Lung (tissue), 12 donors: ENCODE data around the gene MELK. TPM values are rescaled to one million over a fixed set of nuclear protein-coding genes. Genes with fewer than 3 reads are reported as not detected.

ENCODE experiments used
- ATAC-seq: fragments of 200-7000 bp; cut with Tn5 transposase; one replicate; pipeline ENCODE4 v1.9.1; 2020; ENCODE audit warnings: moderate number of reproducible peaks; ENCODE audit not compliant: insufficient read depth, low FRiP score
- DNase-seq, 3 donors: peaks; one replicate each; pipeline ENCODE4 v3.0.0-alpha.2; 2013 to 2017
- H3K27ac ChIP-seq, 2 donors: one replicate each; pipeline ENCODE4 v1.5.1; 2013; ENCODE audit warnings: mild to moderate bottlenecking in 2 of 2, moderate library complexity in 2 of 2, control low read depth in 1 of 2, inconsistent platforms in 1 of 2, low read depth in 1 of 2, low read length in 1 of 2
- H3K27me3 ChIP-seq, 3 donors: one replicate each; pipeline ENCODE4 v1.5.1; 2013; ENCODE audit warnings: low read length in 2 of 3; ENCODE audit not compliant: control insufficient read depth in 3 of 3, insufficient read depth in 3 of 3
- H3K36me3 ChIP-seq, 4 donors: one replicate each; pipeline ENCODE4 v1.5.1; 2013; ENCODE audit warnings: low read length in 4 of 4, mild to moderate bottlenecking in 1 of 4, moderate library complexity in 1 of 4; ENCODE audit not compliant: control insufficient read depth in 4 of 4, insufficient read depth in 4 of 4
- H3K4me1 ChIP-seq, 5 donors: one replicate each; pipeline ENCODE4 v1.5.1; 2013; ENCODE audit warnings: low read length in 5 of 5, mild to moderate bottlenecking in 2 of 5, moderate library complexity in 1 of 5; ENCODE audit not compliant: control insufficient read depth in 5 of 5, insufficient read depth in 5 of 5
- H3K4me3 ChIP-seq: one replicate; pipeline ENCODE4 v1.5.1; 2013; ENCODE audit warnings: mild to moderate bottlenecking, control low read depth, moderate library complexity
- H3K9ac ChIP-seq, 2 donors: one replicate each; pipeline ENCODE4 v1.5.1; 2013; ENCODE audit warnings: low read length in 2 of 2, control low read depth in 1 of 2; ENCODE audit not compliant: insufficient read depth in 1 of 2
- H3K9me3 ChIP-seq, 4 donors: one replicate each; pipeline ENCODE4 v1.5.1; 2013; ENCODE audit warnings: low read length in 3 of 4, mild to moderate bottlenecking in 1 of 4, moderate library complexity in 1 of 4; ENCODE audit not compliant: control insufficient read depth in 4 of 4, insufficient read depth in 3 of 4
- WGBS, 2 donors: extraction: QIAGEN DNeasy Blood & Tissue Kit; methylation state at CpG; one replicate each; pipeline ENCODE4 v1.1.7; 2013; 5-methylcytosine and 5-hydroxymethylcytosine counted together
- polyA plus RNA-seq, 2 donors: library from polyadenylated mRNA; stranded (reverse); fragments of 200-250 nt; gene quantifications; one replicate each; pipeline ENCODE4 v1.2.1, GENCODE V29; 2013
- total RNA-seq, 2 donors: library from RNA; depleted of rRNA in 1 of 2; stranded (reverse); fragments of >200 nt in 1 of 2; gene quantifications; one replicate each; pipeline ENCODE4 v1.2.1, GENCODE V29; 2014 to 2021
- TF ChIP-seq, protein P1 (sequence below): IDR thresholded peaks from 2 replicates; pipeline ENCODE4 v1.5.1; 2012; ENCODE audit warnings: mild to moderate bottlenecking; ENCODE audit errors: control extremely low read depth, extremely low read depth
- donor health status: control.
- donor health status: control.
- donor health status: Bipolar disorder and iron deficiency.
- donor health status: healthy.
- donor health status: DM: yes; HTN: yes; CAD: no.

Gene MELK
- total and polyA plus RNA-seq, 4 donors = 0.88 to 3.5 (median 1.5) TPM

DNA sequence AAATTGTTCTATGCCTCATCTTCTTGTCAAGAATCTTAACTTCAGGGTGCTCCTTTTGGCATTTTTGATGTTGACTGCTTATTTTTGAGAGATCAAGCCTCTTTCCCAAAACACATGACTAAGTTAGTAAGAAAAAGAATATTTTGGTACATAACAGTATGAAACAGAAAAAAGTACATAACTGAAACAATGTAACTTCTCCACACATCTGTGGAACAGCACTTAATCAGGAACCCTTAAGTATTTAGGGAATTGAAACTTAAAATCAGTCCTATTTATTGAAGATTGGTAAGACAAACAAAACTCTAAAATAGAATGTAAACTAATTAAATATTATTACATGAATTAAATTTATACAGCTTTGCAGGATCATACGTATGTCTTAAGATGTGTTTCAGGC lies 103.4 kb downstream of the MELK start:
- Histone ChIP-seq H3K9me3 (peaks cover 0 to 3% (median 0%) of the 10 kb centered on the region in 4 donors), H3K4me3 (no peak overlapping the region), H3K27me3 (no peaks in the 10 kb centered on the region), H3K36me3 (peaks cover 0 to 6% (median 1%) of the 10 kb centered on the region in 4 donors), H3K27ac (no peak overlapping the region), H3K9ac (no peak overlapping the region), H3K4me1 (no peaks in the 10 kb centered on the region)
- no peak for ATAC-seq
- no peak for DNase-seq
- TF ChIP-seq, protein P1, sequence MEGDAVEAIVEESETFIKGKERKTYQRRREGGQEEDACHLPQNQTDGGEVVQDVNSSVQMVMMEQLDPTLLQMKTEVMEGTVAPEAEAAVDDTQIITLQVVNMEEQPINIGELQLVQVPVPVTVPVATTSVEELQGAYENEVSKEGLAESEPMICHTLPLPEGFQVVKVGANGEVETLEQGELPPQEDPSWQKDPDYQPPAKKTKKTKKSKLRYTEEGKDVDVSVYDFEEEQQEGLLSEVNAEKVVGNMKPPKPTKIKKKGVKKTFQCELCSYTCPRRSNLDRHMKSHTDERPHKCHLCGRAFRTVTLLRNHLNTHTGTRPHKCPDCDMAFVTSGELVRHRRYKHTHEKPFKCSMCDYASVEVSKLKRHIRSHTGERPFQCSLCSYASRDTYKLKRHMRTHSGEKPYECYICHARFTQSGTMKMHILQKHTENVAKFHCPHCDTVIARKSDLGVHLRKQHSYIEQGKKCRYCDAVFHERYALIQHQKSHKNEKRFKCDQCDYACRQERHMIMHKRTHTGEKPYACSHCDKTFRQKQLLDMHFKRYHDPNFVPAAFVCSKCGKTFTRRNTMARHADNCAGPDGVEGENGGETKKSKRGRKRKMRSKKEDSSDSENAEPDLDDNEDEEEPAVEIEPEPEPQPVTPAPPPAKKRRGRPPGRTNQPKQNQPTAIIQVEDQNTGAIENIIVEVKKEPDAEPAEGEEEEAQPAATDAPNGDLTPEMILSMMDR = no peak
- WGBS, 2 donors = 93 to 98% methylated on average over 1 of the region's 1 CpG

DNA sequence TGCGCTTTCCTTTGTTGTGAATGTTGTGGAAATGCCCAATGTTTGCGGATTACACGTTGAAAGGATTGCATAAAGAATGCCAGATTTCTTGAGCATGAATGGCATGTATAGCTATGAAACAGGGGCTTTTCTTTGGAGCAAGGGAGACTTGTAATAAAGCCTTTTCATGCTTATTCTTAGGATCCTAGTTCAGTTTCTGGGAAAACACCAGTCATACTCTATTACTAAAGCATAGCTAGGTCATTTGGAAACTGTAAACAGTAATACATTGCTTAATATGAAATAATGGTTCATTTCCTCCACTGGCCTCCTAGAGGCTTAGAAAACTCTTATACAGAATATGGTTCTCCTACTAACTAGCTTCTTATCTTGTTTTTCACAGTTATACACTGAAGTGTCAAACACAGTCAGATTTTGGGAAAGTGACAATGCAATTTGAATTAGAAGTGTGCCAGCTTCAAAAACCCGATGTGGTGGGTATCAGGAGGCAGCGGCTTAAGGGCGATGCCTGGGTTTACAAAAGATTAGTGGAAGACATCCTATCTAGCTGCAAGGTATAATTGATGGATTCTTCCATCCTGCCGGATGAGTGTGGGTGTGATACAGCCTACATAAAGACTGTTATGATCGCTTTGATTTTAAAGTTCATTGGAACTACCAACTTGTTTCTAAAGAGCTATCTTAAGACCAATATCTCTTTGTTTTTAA lies 104.2 kb downstream of the MELK start:
- peaks cover 0 to 5% (median 1%) of the 10 kb centered on the region in 4 donors for H3K36me3 ChIP-seq
- peaks cover 0 to 3% (median 0%) of the 10 kb centered on the region in 4 donors for H3K9me3 ChIP-seq
- H3K27me3 ChIP-seq = no peaks in the 10 kb centered on the region
- H3K4me3 ChIP-seq = no peak overlapping the region
- TF ChIP-seq, protein P1 = no peak
- H3K4me1 ChIP-seq = no peaks in the 10 kb centered on the region
- DNase-seq (no peak), ATAC-seq (no peak)
- 80 to 87% methylated on average over 8 of the region's 8 CpGs for WGBS, 2 donors
- H3K27ac ChIP-seq = no peak overlapping the region
- H3K9ac ChIP-seq = no peak overlapping the region

DNA sequence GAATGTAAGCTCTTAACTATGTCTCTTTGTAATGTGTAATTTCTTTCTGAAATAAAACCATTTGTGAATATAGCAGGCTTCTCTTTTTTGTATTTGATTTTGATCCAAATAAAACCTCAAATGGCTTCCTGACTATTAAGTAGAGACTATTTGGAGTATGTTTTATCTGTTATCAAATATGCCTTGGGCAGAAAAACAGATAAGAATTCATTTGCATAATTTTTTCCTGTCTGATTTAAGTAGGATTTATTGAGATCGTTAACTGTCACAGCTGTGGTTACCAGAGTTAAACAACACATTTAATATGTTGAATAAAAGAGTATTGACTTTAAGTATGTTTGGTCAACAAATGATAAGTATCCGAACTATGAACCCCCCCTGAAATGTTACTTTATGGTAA lies 104.9 kb downstream of the MELK start:
- Histone ChIP-seq H3K9ac (no peak overlapping the region), H3K9me3 (peaks cover 0 to 3% (median 0%) of the 10 kb centered on the region in 4 donors), H3K36me3 (peaks cover 0 to 5% (median 1%) of the 10 kb centered on the region in 4 donors), H3K4me1 (no peaks in the 10 kb centered on the region), H3K27ac (no peak overlapping the region), H3K27me3 (no peaks in the 10 kb centered on the region), H3K4me3 (no peak overlapping the region)
- TF ChIP-seq, protein P1 = no peak
- ATAC-seq (no peak), DNase-seq (no peak)
- WGBS, 2 donors = 68 to 73% methylated on average over 2 of the region's 2 CpGs

DNA sequence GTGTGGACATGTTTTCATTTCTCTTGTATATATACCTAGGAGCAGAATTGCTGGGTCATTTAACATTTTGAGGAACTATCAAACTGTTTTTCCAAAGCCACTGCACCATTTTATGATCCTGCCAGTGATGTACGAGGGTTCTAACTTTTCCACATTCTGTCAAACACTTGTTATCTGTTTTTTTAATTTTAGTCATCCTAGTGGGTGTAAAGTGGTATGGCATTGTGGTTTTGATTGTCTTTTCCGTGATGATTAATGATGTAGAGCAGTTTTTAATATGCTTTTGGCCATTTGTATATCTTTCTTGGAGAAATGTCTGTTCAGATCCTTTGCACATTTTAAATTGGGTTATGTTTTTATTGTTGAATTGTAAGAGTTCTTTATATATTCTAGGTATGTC lies 107.0 kb downstream of the MELK start:
- Histone ChIP-seq H3K4me1 (no peaks in the 10 kb centered on the region), H3K9ac (no peak overlapping the region), H3K4me3 (no peak overlapping the region), H3K36me3 (peaks cover 0 to 5% (median 1%) of the 10 kb centered on the region in 4 donors), H3K27me3 (no peaks in the 10 kb centered on the region), H3K9me3 (peaks cover 0 to 3% (median 1%) of the 10 kb centered on the region in 4 donors), H3K27ac (no peak overlapping the region)
- TF ChIP-seq, protein P1 = no peak
- WGBS, 2 donors = 73 to 77% methylated on average over 2 of the region's 2 CpGs
- ATAC-seq (no peak), DNase-seq (no peak)
